ENCODE data around the gene NR1D2.

NR1D2 gene

GRCh38 chr3:23926736-23927135, 18.4 kb upstream of the NR1D2 start:
- Histone ChIP-seq H3K9me3 (ENCODE audit: control insufficient read depth in 5 of 5, low read length in 5 of 5) (no peaks in the 10 kb centered on the region), H3K27ac (ENCODE audit: low read depth, low read length) (no peak overlapping the region), H3K27me3 (ENCODE audit: control insufficient read depth in 5 of 5, insufficient read depth in 4 of 5, low read length in 5 of 5) (no peaks in the 10 kb centered on the region), H3K36me3 (ENCODE audit: control insufficient read depth in 5 of 5, insufficient read depth in 5 of 5, low read length in 5 of 5) (peaks cover 0 to 10% (median 6%) of the 10 kb centered on the region in 5 donors), H3K9ac (ENCODE audit: low read length in 5 of 5) (no peak overlapping the region), H3K4me3 (ENCODE audit: low read depth in 1 of 5, low read length in 5 of 5) (no peak overlapping the region), H3K4me1 (ENCODE audit: control insufficient read depth in 5 of 5, insufficient read depth in 5 of 5, low read length in 5 of 5) (no peaks in the 10 kb centered on the region)

- no peak overlapping the region for H3K9ac ChIP-seq (ENCODE audit: low read length in 5 of 5)
- H3K36me3 ChIP-seq (ENCODE audit: control insufficient read depth in 5 of 5, insufficient read depth in 5 of 5, low read length in 5 of 5): peaks cover 0 to 4% (median 0%) of the 10 kb centered on the region in 5 donors
- no peak overlapping the region for H3K27ac ChIP-seq (ENCODE audit: low read depth, low read length)
- H3K4me3 ChIP-seq (ENCODE audit: low read depth in 1 of 5, low read length in 5 of 5): no peak overlapping the region
- H3K4me1 ChIP-seq (ENCODE audit: control insufficient read depth in 5 of 5, insufficient read depth in 5 of 5, low read length in 5 of 5): no peaks in the 10 kb centered on the region
- H3K27me3 ChIP-seq (ENCODE audit: control insufficient read depth in 5 of 5, insufficient read depth in 4 of 5, low read length in 5 of 5): no peaks in the 10 kb centered on the region
- no peaks in the 10 kb centered on the region for H3K9me3 ChIP-seq (ENCODE audit: control insufficient read depth in 5 of 5, low read length in 5 of 5)
Observed at GRCh38 chr3:23928524-23928923, 16.6 kb upstream of the NR1D2 start.

GRCh38 chr3:23931597-23931996, 13.5 kb upstream of the NR1D2 start:
- Histone ChIP-seq H3K27me3 (ENCODE audit: control insufficient read depth in 5 of 5, insufficient read depth in 4 of 5, low read length in 5 of 5) (no peaks in the 10 kb centered on the region), H3K4me3 (ENCODE audit: low read depth in 1 of 5, low read length in 5 of 5) (no peak overlapping the region), H3K9ac (ENCODE audit: low read length in 5 of 5) (no peak overlapping the region), H3K9me3 (ENCODE audit: control insufficient read depth in 5 of 5, low read length in 5 of 5) (no peaks in the 10 kb centered on the region), H3K4me1 (ENCODE audit: control insufficient read depth in 5 of 5, insufficient read depth in 5 of 5, low read length in 5 of 5) (no peaks in the 10 kb centered on the region), H3K27ac (ENCODE audit: low read depth, low read length) (no peak overlapping the region), H3K36me3 (ENCODE audit: control insufficient read depth in 5 of 5, insufficient read depth in 5 of 5, low read length in 5 of 5) (no peaks in the 10 kb centered on the region)

- Histone ChIP-seq H3K27ac (ENCODE audit: low read depth, low read length) (no peak overlapping the region), H3K9me3 (ENCODE audit: control insufficient read depth in 5 of 5, low read length in 5 of 5) (no peaks in the 10 kb centered on the region), H3K27me3 (ENCODE audit: control insufficient read depth in 5 of 5, insufficient read depth in 4 of 5, low read length in 5 of 5) (no peaks in the 10 kb centered on the region), H3K9ac (ENCODE audit: low read length in 5 of 5) (no peak overlapping the region), H3K4me3 (ENCODE audit: low read depth in 1 of 5, low read length in 5 of 5) (no peak overlapping the region), H3K36me3 (ENCODE audit: control insufficient read depth in 5 of 5, insufficient read depth in 5 of 5, low read length in 5 of 5) (no peaks in the 10 kb centered on the region), H3K4me1 (ENCODE audit: control insufficient read depth in 5 of 5, insufficient read depth in 5 of 5, low read length in 5 of 5) (no peaks in the 10 kb centered on the region)
Observed at GRCh38 chr3:23932571-23932970, 12.5 kb upstream of the NR1D2 start.

GRCh38 chr3:23934253-23934652, 10.8 kb upstream of the NR1D2 start:
- Histone ChIP-seq H3K36me3 (ENCODE audit: control insufficient read depth in 5 of 5, insufficient read depth in 5 of 5, low read length in 5 of 5) (no peaks in the 10 kb centered on the region), H3K27me3 (ENCODE audit: control insufficient read depth in 5 of 5, insufficient read depth in 4 of 5, low read length in 5 of 5) (no peaks in the 10 kb centered on the region), H3K4me3 (ENCODE audit: low read depth in 1 of 5, low read length in 5 of 5) (no peak overlapping the region), H3K9me3 (ENCODE audit: control insufficient read depth in 5 of 5, low read length in 5 of 5) (peaks cover 0 to 5% (median 0%) of the 10 kb centered on the region in 5 donors), H3K9ac (ENCODE audit: low read length in 5 of 5) (no peak overlapping the region), H3K4me1 (ENCODE audit: control insufficient read depth in 5 of 5, insufficient read depth in 5 of 5, low read length in 5 of 5) (no peaks in the 10 kb centered on the region), H3K27ac (ENCODE audit: low read depth, low read length) (no peak overlapping the region)

- no peak overlapping the region for H3K4me3 ChIP-seq (ENCODE audit: low read depth in 1 of 5, low read length in 5 of 5)
- H3K9me3 ChIP-seq (ENCODE audit: control insufficient read depth in 5 of 5, low read length in 5 of 5): peaks cover 0 to 5% (median 0%) of the 10 kb centered on the region in 5 donors
- no peaks in the 10 kb centered on the region for H3K36me3 ChIP-seq (ENCODE audit: control insufficient read depth in 5 of 5, insufficient read depth in 5 of 5, low read length in 5 of 5)
- no peak overlapping the region for H3K9ac ChIP-seq (ENCODE audit: low read length in 5 of 5)
- H3K27me3 ChIP-seq (ENCODE audit: control insufficient read depth in 5 of 5, insufficient read depth in 4 of 5, low read length in 5 of 5): no peaks in the 10 kb centered on the region
- H3K27ac ChIP-seq (ENCODE audit: low read depth, low read length): no peak overlapping the region
- H3K4me1 ChIP-seq (ENCODE audit: control insufficient read depth in 5 of 5, insufficient read depth in 5 of 5, low read length in 5 of 5): no peaks in the 10 kb centered on the region
Observed at GRCh38 chr3:23937296-23937695, 7.8 kb upstream of the NR1D2 start.

- no peak overlapping the region for H3K9ac ChIP-seq (ENCODE audit: low read length in 5 of 5)
- no peaks in the 10 kb centered on the region for H3K4me1 ChIP-seq (ENCODE audit: control insufficient read depth in 5 of 5, insufficient read depth in 5 of 5, low read length in 5 of 5)
- no peaks in the 10 kb centered on the region for H3K27me3 ChIP-seq (ENCODE audit: control insufficient read depth in 5 of 5, insufficient read depth in 4 of 5, low read length in 5 of 5)
- H3K27ac ChIP-seq (ENCODE audit: low read depth, low read length): no peak overlapping the region
- H3K9me3 ChIP-seq (ENCODE audit: control insufficient read depth in 5 of 5, low read length in 5 of 5): peaks cover 0 to 5% (median 0%) of the 10 kb centered on the region in 5 donors
- no peaks in the 10 kb centered on the region for H3K36me3 ChIP-seq (ENCODE audit: control insufficient read depth in 5 of 5, insufficient read depth in 5 of 5, low read length in 5 of 5)
- H3K4me3 ChIP-seq (ENCODE audit: low read depth in 1 of 5, low read length in 5 of 5): no peak overlapping the region
Observed at GRCh38 chr3:23938688-23939087, 6.4 kb upstream of the NR1D2 start.

- Histone ChIP-seq H3K27me3 (ENCODE audit: control insufficient read depth in 5 of 5, insufficient read depth in 4 of 5, low read length in 5 of 5) (no peaks in the 10 kb centered on the region), H3K9me3 (ENCODE audit: control insufficient read depth in 5 of 5, low read length in 5 of 5) (peaks cover 0 to 5% (median 0%) of the 10 kb centered on the region in 5 donors), H3K27ac (ENCODE audit: low read depth, low read length) (no peak overlapping the region), H3K4me1 (ENCODE audit: control insufficient read depth in 5 of 5, insufficient read depth in 5 of 5, low read length in 5 of 5) (peaks cover 0 to 7% (median 5%) of the 10 kb centered on the region in 5 donors), H3K4me3 (ENCODE audit: low read depth in 1 of 5, low read length in 5 of 5) (no peak overlapping the region), H3K36me3 (ENCODE audit: control insufficient read depth in 5 of 5, insufficient read depth in 5 of 5, low read length in 5 of 5) (no peaks in the 10 kb centered on the region), H3K9ac (ENCODE audit: low read length in 5 of 5) (no peak overlapping the region)
Observed at GRCh38 chr3:23940775-23941174, 4.3 kb upstream of the NR1D2 start.

GRCh38 chr3:23941440-23941839, 3.6 kb upstream of the NR1D2 start:
- Histone ChIP-seq H3K4me1 (ENCODE audit: control insufficient read depth in 5 of 5, insufficient read depth in 5 of 5, low read length in 5 of 5) (peaks cover 0 to 10% (median 7%) of the 10 kb centered on the region in 5 donors), H3K4me3 (ENCODE audit: low read depth in 1 of 5, low read length in 5 of 5) (no peak overlapping the region), H3K9ac (ENCODE audit: low read length in 5 of 5) (no peak overlapping the region), H3K36me3 (ENCODE audit: control insufficient read depth in 5 of 5, insufficient read depth in 5 of 5, low read length in 5 of 5) (no peaks in the 10 kb centered on the region), H3K27me3 (ENCODE audit: control insufficient read depth in 5 of 5, insufficient read depth in 4 of 5, low read length in 5 of 5) (no peaks in the 10 kb centered on the region), H3K9me3 (ENCODE audit: control insufficient read depth in 5 of 5, low read length in 5 of 5) (peaks cover 0 to 5% (median 0%) of the 10 kb centered on the region in 5 donors), H3K27ac (ENCODE audit: low read depth, low read length) (no peak overlapping the region)

- no peaks in the 10 kb centered on the region for H3K27me3 ChIP-seq (ENCODE audit: control insufficient read depth in 5 of 5, insufficient read depth in 4 of 5, low read length in 5 of 5)
- no peak overlapping the region for H3K9ac ChIP-seq (ENCODE audit: low read length in 5 of 5)
- H3K9me3 ChIP-seq (ENCODE audit: control insufficient read depth in 5 of 5, low read length in 5 of 5): peaks cover 0 to 5% (median 0%) of the 10 kb centered on the region in 5 donors
- no peak overlapping the region for H3K4me3 ChIP-seq (ENCODE audit: low read depth in 1 of 5, low read length in 5 of 5)
- H3K4me1 ChIP-seq (ENCODE audit: control insufficient read depth in 5 of 5, insufficient read depth in 5 of 5, low read length in 5 of 5): peaks cover 4 to 21% (median 18%) of the 10 kb centered on the region in 5 donors
- no peak overlapping the region for H3K27ac ChIP-seq (ENCODE audit: low read depth, low read length)
- no peaks in the 10 kb centered on the region for H3K36me3 ChIP-seq (ENCODE audit: control insufficient read depth in 5 of 5, insufficient read depth in 5 of 5, low read length in 5 of 5)
Observed at GRCh38 chr3:23942546-23942945, 2.5 kb upstream of the NR1D2 start.
